H9 (cell line): ENCODE measurements around the gene MAGI1. TPM values are rescaled to one million over a fixed set of nuclear protein-coding genes. Genes with fewer than 3 reads are reported as not detected.
A peak's percentile ranks its signal among the peaks of the same experiment; 100 is the strongest.

Source experiments
- DNase-seq: peaks from one replicate; pipeline ENCODE4 v3.0.0-alpha.2; 2017
- H2AFZ ChIP-seq: one replicate; pipeline ENCODE4 v1.6.1; 2013; ENCODE audit warnings: mild to moderate bottlenecking, low read length, control low read depth, moderate library complexity
- H2AK5ac ChIP-seq: 2 replicates; pipeline ENCODE4 v1.6.1; 2013; ENCODE audit warnings: low read length, control low read depth, mixed read lengths; ENCODE audit not compliant: insufficient read length
- H2BK120ac ChIP-seq: one replicate; pipeline ENCODE4 v1.6.1; 2013; ENCODE audit warnings: low read depth, mild to moderate bottlenecking, low read length, control low read depth, inconsistent platforms; ENCODE audit not compliant: poor library complexity, severe bottlenecking
- H2BK12ac ChIP-seq: 2 replicates; pipeline ENCODE4 v1.6.1; 2013; ENCODE audit warnings: low read length, control low read depth, mixed read lengths, low read depth; ENCODE audit not compliant: insufficient read length
- H2BK15ac ChIP-seq: 2 replicates; pipeline ENCODE4 v1.6.1; 2013; ENCODE audit warnings: low read depth, low read length, control low read depth
- H2BK20ac ChIP-seq: one replicate; pipeline ENCODE4 v1.6.1; 2013; ENCODE audit warnings: low read depth, mild to moderate bottlenecking, low read length, control low read depth, inconsistent platforms; ENCODE audit not compliant: poor library complexity, severe bottlenecking
- H2BK5ac ChIP-seq: 2 replicates; pipeline ENCODE4 v1.6.1; 2013; ENCODE audit warnings: low read length, control low read depth, mixed read lengths; ENCODE audit not compliant: insufficient read length
- H3K14ac ChIP-seq: 2 replicates; pipeline ENCODE4 v1.6.1; 2013; ENCODE audit warnings: low read length, control low read depth; ENCODE audit not compliant: insufficient read depth
- H3K18ac ChIP-seq: 2 replicates; pipeline ENCODE4 v1.6.1; 2013; ENCODE audit warnings: low read depth, mild to moderate bottlenecking, mixed read lengths, low read length, control low read depth; ENCODE audit not compliant: insufficient read length
- H3K23ac ChIP-seq: 2 replicates; pipeline ENCODE4 v1.6.1; 2013; ENCODE audit warnings: low read length, control low read depth, mixed read lengths, low read depth; ENCODE audit not compliant: insufficient read length
- H3K23me2 ChIP-seq: 2 replicates; pipeline ENCODE4 v1.6.1; 2013; ENCODE audit warnings: low read depth, mild to moderate bottlenecking, mixed read lengths, low read length, control low read depth; ENCODE audit not compliant: insufficient read length, poor library complexity, severe bottlenecking
- H3K27ac ChIP-seq: 2 replicates; pipeline ENCODE4 v1.5.1; 2013; ENCODE audit warnings: low read length, control low read depth, mixed read lengths, low read depth; ENCODE audit not compliant: insufficient read length
- H3K27me3 ChIP-seq: 2 replicates; pipeline ENCODE4 v1.6.1; 2013; ENCODE audit warnings: low read length, control low read depth, inconsistent platforms; ENCODE audit not compliant: insufficient read depth
- H3K4ac ChIP-seq: 2 replicates; pipeline ENCODE4 v1.6.1; 2013; ENCODE audit warnings: low read depth, mild to moderate bottlenecking, control low read depth, inconsistent platforms, low read length, moderate library complexity
- H3K4me1 ChIP-seq: 2 replicates; pipeline ENCODE4 v1.6.1; 2013; ENCODE audit warnings: low read length, control low read depth, inconsistent platforms; ENCODE audit not compliant: insufficient read depth
- H3K4me2 ChIP-seq: 2 replicates; pipeline ENCODE4 v1.6.1; 2013; ENCODE audit warnings: low read length, control low read depth, mixed read lengths; ENCODE audit not compliant: insufficient read length, insufficient read depth
- H3K56ac ChIP-seq: 2 replicates; pipeline ENCODE4 v1.6.1; 2013; ENCODE audit warnings: low read depth, mild to moderate bottlenecking, mixed read lengths, low read length, control low read depth; ENCODE audit not compliant: insufficient read length
- H3K79me1 ChIP-seq: 2 replicates; pipeline ENCODE4 v1.6.1; 2013; ENCODE audit warnings: low read depth, mild to moderate bottlenecking, moderate library complexity, low read length, control low read depth, inconsistent platforms; ENCODE audit not compliant: insufficient read depth, poor library complexity, severe bottlenecking
- H3K79me2 ChIP-seq: 2 replicates; pipeline ENCODE4 v1.6.1; 2013; ENCODE audit warnings: low read length, control low read depth, inconsistent platforms; ENCODE audit not compliant: insufficient read depth
- H3K9ac ChIP-seq: 2 replicates; pipeline ENCODE4 v1.6.1; 2013; ENCODE audit warnings: low read length, control low read depth, mixed read lengths; ENCODE audit not compliant: insufficient read length; ENCODE audit errors: extremely low read depth
- H3K9me3 ChIP-seq: one replicate; pipeline ENCODE4 v1.6.1; 2013; ENCODE audit warnings: low read depth, low read length, inconsistent platforms; ENCODE audit not compliant: control insufficient read depth
- H3T11ph ChIP-seq: one replicate; pipeline ENCODE4 v1.6.1; 2013; ENCODE audit warnings: mild to moderate bottlenecking, low read length, control low read depth, inconsistent platforms
- H4K20me1 ChIP-seq: one replicate; pipeline ENCODE4 v1.6.1; 2013; ENCODE audit not compliant: control insufficient read depth, insufficient read length, insufficient read depth
- H4K5ac ChIP-seq: 2 replicates; pipeline ENCODE4 v1.6.1; 2013; ENCODE audit warnings: low read depth, mild to moderate bottlenecking, mixed read lengths, low read length, control low read depth; ENCODE audit not compliant: insufficient read length
- H4K8ac ChIP-seq: replicated peaks from 2 replicates; pipeline ENCODE4 v1.6.1; 2013; ENCODE audit warnings: low read length, control low read depth, mixed read lengths, low read depth; ENCODE audit not compliant: insufficient read length
- H4K91ac ChIP-seq: 2 replicates; pipeline ENCODE4 v1.6.1; 2013; ENCODE audit warnings: low read depth, mild to moderate bottlenecking, moderate library complexity, mixed read lengths, low read length, control low read depth; ENCODE audit not compliant: insufficient read length
- H3K27ac Mint-ChIP-seq, 3 experiments: 2 replicates in 2 of 3; 3 replicates in 1 of 3; pipeline ENCODE4 v1.8.0; 2020 to 2021; ENCODE audit warnings: mixed read lengths in 3 of 3, mild to moderate bottlenecking in 1 of 3, moderate library complexity in 1 of 3
- H3K27me3 Mint-ChIP-seq: 2 replicates; pipeline ENCODE4 v1.8.0; 2021; ENCODE audit warnings: low read depth, mild to moderate bottlenecking, moderate library complexity, mixed read lengths
- H3K36me3 Mint-ChIP-seq, 3 experiments: 2 replicates in 2 of 3; 3 replicates in 1 of 3; pipeline ENCODE4 v1.8.0; 2020 to 2021; ENCODE audit warnings: low read depth in 3 of 3, mixed read lengths in 3 of 3; ENCODE audit not compliant: insufficient read depth in 1 of 3
- H3K4me1 Mint-ChIP-seq, 2 experiments: 2 replicates each; pipeline ENCODE4 v1.8.0; 2020; ENCODE audit warnings: mixed read lengths in 2 of 2
- H3K4me3 Mint-ChIP-seq, 2 experiments: 2 replicates in 1 of 2; 3 replicates in 1 of 2; pipeline ENCODE4 v1.8.0; 2020 to 2021; ENCODE audit warnings: mild to moderate bottlenecking in 2 of 2, mixed read lengths in 2 of 2, moderate library complexity in 1 of 2
- H3K9me3 Mint-ChIP-seq, 2 experiments: 2 replicates in 1 of 2; 3 replicates in 1 of 2; pipeline ENCODE4 v1.8.0; 2020; ENCODE audit warnings: mild to moderate bottlenecking in 2 of 2, mixed read lengths in 2 of 2, moderate library complexity in 1 of 2
- CTCF ChIP-seq: fragments of 200-600 bp; sonication (generic); conservative IDR thresholded peaks from 3 replicates; pipeline ENCODE4 v1.8.0; 2021; ENCODE audit warnings: antibody characterized with exemption, mild to moderate bottlenecking
- WGBS: extraction: QIAGEN DNeasy Blood & Tissue Kit; methylation state at CpG from one replicate; pipeline ENCODE4 v1.1.7; 2013; ENCODE audit warnings: missing lambda C conversion rate, low lambda C conversion rate, mixed read lengths; ENCODE audit not compliant: insufficient read length; ENCODE audit errors: extremely low coverage; 5-methylcytosine and 5-hydroxymethylcytosine counted together
- total RNA-seq: library from RNA; stranded (reverse); gene quantifications from 2 replicates; pipeline ENCODE4 v1.2.1, GENCODE V29; 2021

MAGI1 gene
- total RNA-seq, 1 experiment from 2014 or later: 65.7 TPM

GRCh38 chr3:65576228-65576627 lies 462.5 kb downstream of the MAGI1 start:
- no peaks in the 10 kb centered on the region for H3K9me3 ChIP-seq
- no peak overlapping the region for H2BK15ac ChIP-seq
- TF ChIP-seq CTCF: no peak
- H3K4me1 ChIP-seq: no peaks in the 10 kb centered on the region
- H2BK12ac ChIP-seq: no peak overlapping the region
- no peak overlapping the region for H3K4me3 Mint-ChIP-seq
- H2BK120ac ChIP-seq: no peak overlapping the region
- H3K9me3 Mint-ChIP-seq: peaks cover 0 to 4% of the 10 kb centered on the region in 2 experiments; a peak in 3 of 5 replicates
- DNase-seq: no peak
- H3K23ac ChIP-seq: no peak overlapping the region
- no peak overlapping the region for H2BK20ac ChIP-seq
- no peak overlapping the region for H3K4me2 ChIP-seq
- H2AFZ ChIP-seq: no peak overlapping the region
- H3K56ac ChIP-seq: no peak overlapping the region
- H4K20me1 ChIP-seq: no peaks in the 10 kb centered on the region
- no peak overlapping the region for H3K27ac ChIP-seq
- no peak overlapping the region for H3K9ac ChIP-seq
- peaks cover 17 to 19% of the 10 kb centered on the region in 2 experiments for H3K4me1 Mint-ChIP-seq
- H3K27me3 ChIP-seq: no peaks in the 10 kb centered on the region
- no peak overlapping the region for H3K14ac ChIP-seq
- H4K91ac ChIP-seq: no peak overlapping the region
- no peaks in the 10 kb centered on the region for H3K79me1 ChIP-seq
- peaks cover 3% of the 10 kb centered on the region; the same call in 1 of the 2 replicates for H3K79me2 ChIP-seq
- H3K4ac ChIP-seq: no peak overlapping the region
- no peaks in the 10 kb centered on the region for H3K27me3 Mint-ChIP-seq
- peak overlapping the region in 1 of 3 experiments; percentile 23; a peak in 1 of 7 replicates for H3K27ac Mint-ChIP-seq
- no peak overlapping the region for H4K5ac ChIP-seq
- H3K23me2 ChIP-seq: no peaks in the 10 kb centered on the region
- WGBS: no CpG with 5 or more reads among the region's 6 CpGs
- no peak overlapping the region for H2BK5ac ChIP-seq
- H3K18ac ChIP-seq: no peak overlapping the region
- peaks cover 0 to 9% (median 6%) of the 10 kb centered on the region in 3 experiments; a peak in 5 of 7 replicates for H3K36me3 Mint-ChIP-seq
- no peak overlapping the region for H2AK5ac ChIP-seq
- H3T11ph ChIP-seq: no peak overlapping the region
- no peak overlapping the region for H4K8ac ChIP-seq
